Measurements from ENCODE around the gene SPC25.
"Not testable (repeated sequence)": the region's sequence is repeated elsewhere in the genome, so short reads cannot be mapped to it uniquely, and the experiment has no call there.

DNA sequence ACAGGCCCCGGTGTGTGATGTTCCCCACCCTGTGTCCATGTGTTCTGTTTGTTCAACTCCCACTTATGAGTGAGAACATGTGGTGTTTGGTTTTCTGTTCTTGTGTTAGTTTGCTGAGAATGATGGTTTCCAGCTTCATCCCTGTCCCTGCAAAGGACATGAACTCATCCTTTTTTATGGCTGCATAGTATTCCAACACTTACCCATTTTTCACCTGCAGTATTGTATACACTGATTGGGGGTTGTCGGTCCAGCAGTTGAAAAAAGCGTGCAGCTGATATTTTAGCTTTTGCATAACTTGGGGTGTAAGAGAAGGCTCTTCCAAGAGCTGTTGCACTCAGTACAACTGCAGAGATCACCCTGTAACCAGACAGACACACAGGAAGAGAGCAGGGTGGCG lies 41.9 kb upstream of the SPC25 start:
- TF ChIP-seq, protein P1, sequence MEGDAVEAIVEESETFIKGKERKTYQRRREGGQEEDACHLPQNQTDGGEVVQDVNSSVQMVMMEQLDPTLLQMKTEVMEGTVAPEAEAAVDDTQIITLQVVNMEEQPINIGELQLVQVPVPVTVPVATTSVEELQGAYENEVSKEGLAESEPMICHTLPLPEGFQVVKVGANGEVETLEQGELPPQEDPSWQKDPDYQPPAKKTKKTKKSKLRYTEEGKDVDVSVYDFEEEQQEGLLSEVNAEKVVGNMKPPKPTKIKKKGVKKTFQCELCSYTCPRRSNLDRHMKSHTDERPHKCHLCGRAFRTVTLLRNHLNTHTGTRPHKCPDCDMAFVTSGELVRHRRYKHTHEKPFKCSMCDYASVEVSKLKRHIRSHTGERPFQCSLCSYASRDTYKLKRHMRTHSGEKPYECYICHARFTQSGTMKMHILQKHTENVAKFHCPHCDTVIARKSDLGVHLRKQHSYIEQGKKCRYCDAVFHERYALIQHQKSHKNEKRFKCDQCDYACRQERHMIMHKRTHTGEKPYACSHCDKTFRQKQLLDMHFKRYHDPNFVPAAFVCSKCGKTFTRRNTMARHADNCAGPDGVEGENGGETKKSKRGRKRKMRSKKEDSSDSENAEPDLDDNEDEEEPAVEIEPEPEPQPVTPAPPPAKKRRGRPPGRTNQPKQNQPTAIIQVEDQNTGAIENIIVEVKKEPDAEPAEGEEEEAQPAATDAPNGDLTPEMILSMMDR (IDR thresholded peaks at IDR 0.05), result not testable (repeated sequence)
- not testable (repeated sequence) for TF ChIP-seq POLR2A (IDR thresholded peaks at IDR 0.05)
